ENCODE data around the gene CDH23. TPM values are rescaled to one million over a fixed set of nuclear protein-coding genes. Genes with fewer than 3 reads are reported as not detected.

Gene CDH23
- total RNA-seq, 1 experiment from 2014 or later, result 2.9 TPM

- CTCF ChIA-PET, result interaction anchor here (0.6 to 1.5 kb wide), 2 partner anchors 180 to 218 kb away, joined by 3 to 4 read pairs; no protein-coding TSS in a partner anchor
- Mint-ChIP-seq H3K27ac (no peak overlapping the region), H3K27me3 (ENCODE audit: low read depth) (no peaks in the 10 kb centered on the region), H3K9me3 (no peaks in the 10 kb centered on the region), H3K4me1 (peaks cover 10% of the 10 kb centered on the region), H3K36me3 (no peaks in the 10 kb centered on the region), H3K4me3 (no peak overlapping the region)
- no peak for DNase-seq (ENCODE audit: low spot score)
- TF ChIP-seq ZNF671 (CRISPR knock-in tag; IDR thresholded peaks at IDR 0.05) (no peak), TEAD1 (CRISPR knock-in tag; IDR thresholded peaks at IDR 0.05) (no peak), TEAD4 (CRISPR knock-in tag; IDR thresholded peaks at IDR 0.05) (no peak), MYBL2 (CRISPR knock-in tag; IDR thresholded peaks at IDR 0.05) (no peak), ARID4B (CRISPR knock-in tag; IDR thresholded peaks at IDR 0.05; ENCODE audit: borderline replicate concordance) (no peak), E2F4 (CRISPR knock-in tag; IDR thresholded peaks at IDR 0.05; ENCODE audit: borderline replicate concordance, low read depth) (no peak), ZNF532 (CRISPR knock-in tag; IDR thresholded peaks at IDR 0.05; ENCODE audit: borderline replicate concordance) (no peak), JUN (CRISPR knock-in tag; IDR thresholded peaks at IDR 0.05) (no peak), CREM (CRISPR knock-in tag; IDR thresholded peaks at IDR 0.05) (no peak), ZMAT4 (CRISPR knock-in tag; IDR thresholded peaks at IDR 0.05) (no peak), ZNF263 (CRISPR knock-in tag; IDR thresholded peaks at IDR 0.05; ENCODE audit: low read depth) (no peak), GRHL2 (CRISPR knock-in tag; IDR thresholded peaks at IDR 0.05; ENCODE audit: insufficient replicate concordance, severe bottlenecking) (no peak), ZNF219 (CRISPR knock-in tag; IDR thresholded peaks at IDR 0.05; ENCODE audit: borderline replicate concordance) (no peak)
- TF ChIP-seq, protein P1, sequence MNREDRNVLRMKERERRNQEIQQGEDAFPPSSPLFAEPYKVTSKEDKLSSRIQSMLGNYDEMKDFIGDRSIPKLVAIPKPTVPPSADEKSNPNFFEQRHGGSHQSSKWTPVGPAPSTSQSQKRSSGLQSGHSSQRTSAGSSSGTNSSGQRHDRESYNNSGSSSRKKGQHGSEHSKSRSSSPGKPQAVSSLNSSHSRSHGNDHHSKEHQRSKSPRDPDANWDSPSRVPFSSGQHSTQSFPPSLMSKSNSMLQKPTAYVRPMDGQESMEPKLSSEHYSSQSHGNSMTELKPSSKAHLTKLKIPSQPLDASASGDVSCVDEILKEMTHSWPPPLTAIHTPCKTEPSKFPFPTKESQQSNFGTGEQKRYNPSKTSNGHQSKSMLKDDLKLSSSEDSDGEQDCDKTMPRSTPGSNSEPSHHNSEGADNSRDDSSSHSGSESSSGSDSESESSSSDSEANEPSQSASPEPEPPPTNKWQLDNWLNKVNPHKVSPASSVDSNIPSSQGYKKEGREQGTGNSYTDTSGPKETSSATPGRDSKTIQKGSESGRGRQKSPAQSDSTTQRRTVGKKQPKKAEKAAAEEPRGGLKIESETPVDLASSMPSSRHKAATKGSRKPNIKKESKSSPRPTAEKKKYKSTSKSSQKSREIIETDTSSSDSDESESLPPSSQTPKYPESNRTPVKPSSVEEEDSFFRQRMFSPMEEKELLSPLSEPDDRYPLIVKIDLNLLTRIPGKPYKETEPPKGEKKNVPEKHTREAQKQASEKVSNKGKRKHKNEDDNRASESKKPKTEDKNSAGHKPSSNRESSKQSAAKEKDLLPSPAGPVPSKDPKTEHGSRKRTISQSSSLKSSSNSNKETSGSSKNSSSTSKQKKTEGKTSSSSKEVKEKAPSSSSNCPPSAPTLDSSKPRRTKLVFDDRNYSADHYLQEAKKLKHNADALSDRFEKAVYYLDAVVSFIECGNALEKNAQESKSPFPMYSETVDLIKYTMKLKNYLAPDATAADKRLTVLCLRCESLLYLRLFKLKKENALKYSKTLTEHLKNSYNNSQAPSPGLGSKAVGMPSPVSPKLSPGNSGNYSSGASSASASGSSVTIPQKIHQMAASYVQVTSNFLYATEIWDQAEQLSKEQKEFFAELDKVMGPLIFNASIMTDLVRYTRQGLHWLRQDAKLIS (CRISPR knock-in tag; IDR thresholded peaks at IDR 0.05; ENCODE audit: borderline replicate concordance), result no peak
- TF ChIP-seq, protein P2, sequence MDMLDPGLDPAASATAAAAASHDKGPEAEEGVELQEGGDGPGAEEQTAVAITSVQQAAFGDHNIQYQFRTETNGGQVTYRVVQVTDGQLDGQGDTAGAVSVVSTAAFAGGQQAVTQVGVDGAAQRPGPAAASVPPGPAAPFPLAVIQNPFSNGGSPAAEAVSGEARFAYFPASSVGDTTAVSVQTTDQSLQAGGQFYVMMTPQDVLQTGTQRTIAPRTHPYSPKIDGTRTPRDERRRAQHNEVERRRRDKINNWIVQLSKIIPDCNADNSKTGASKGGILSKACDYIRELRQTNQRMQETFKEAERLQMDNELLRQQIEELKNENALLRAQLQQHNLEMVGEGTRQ (CRISPR knock-in tag; IDR thresholded peaks at IDR 0.05), result no peak
- TF ChIP-seq, protein P3, sequence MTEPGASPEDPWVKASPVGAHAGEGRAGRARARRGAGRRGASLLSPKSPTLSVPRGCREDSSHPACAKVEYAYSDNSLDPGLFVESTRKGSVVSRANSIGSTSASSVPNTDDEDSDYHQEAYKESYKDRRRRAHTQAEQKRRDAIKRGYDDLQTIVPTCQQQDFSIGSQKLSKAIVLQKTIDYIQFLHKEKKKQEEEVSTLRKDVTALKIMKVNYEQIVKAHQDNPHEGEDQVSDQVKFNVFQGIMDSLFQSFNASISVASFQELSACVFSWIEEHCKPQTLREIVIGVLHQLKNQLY (CRISPR knock-in tag; IDR thresholded peaks at IDR 0.05), result no peak
- TF ChIP-seq, protein P4, sequence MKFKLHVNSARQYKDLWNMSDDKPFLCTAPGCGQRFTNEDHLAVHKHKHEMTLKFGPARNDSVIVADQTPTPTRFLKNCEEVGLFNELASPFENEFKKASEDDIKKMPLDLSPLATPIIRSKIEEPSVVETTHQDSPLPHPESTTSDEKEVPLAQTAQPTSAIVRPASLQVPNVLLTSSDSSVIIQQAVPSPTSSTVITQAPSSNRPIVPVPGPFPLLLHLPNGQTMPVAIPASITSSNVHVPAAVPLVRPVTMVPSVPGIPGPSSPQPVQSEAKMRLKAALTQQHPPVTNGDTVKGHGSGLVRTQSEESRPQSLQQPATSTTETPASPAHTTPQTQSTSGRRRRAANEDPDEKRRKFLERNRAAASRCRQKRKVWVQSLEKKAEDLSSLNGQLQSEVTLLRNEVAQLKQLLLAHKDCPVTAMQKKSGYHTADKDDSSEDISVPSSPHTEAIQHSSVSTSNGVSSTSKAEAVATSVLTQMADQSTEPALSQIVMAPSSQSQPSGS (CRISPR knock-in tag; IDR thresholded peaks at IDR 0.05; ENCODE audit: borderline replicate concordance, low read depth), result no peak
- no peak for ATAC-seq
- POLR2A ChIA-PET, result no interaction called here
Observed at GRCh38 chr10:71478173-71478572, 81.5 kb downstream of the CDH23 start.

Data from WTC11 (cell line).